K562 (cell line): ENCODE measurements around the gene RBFOX2. TPM values are rescaled to one million over a fixed set of nuclear protein-coding genes. Genes with fewer than 3 reads are reported as not detected.

Experiments used
- ARID2 ChIP-seq: fragments of 450-650 bp; IDR thresholded peaks from 2 replicates; pipeline ENCODE4 v1.6.1; 2017; ENCODE audit warnings: antibody characterized with exemption, mild to moderate bottlenecking
- CC2D1A ChIP-seq: fragments of 450-650 bp; IDR thresholded peaks from 2 replicates; pipeline ENCODE4 v1.6.1; 2017; ENCODE audit warnings: mild to moderate bottlenecking
- CTCF ChIP-seq, 3 experiments: IDR thresholded peaks in 2 of 3; conservative IDR thresholded peaks in 1 of 3; 2 replicates each; pipeline ENCODE4 v1.5.1; 2011 to 2012; ENCODE audit warnings: low read length in 3 of 3, mild to moderate bottlenecking in 3 of 3, control low read depth in 2 of 3, improper control_type of control experiment in 1 of 3, inconsistent platforms in 1 of 3, low read depth in 1 of 3, mixed read lengths in 1 of 3, moderate library complexity in 1 of 3; ENCODE audit not compliant: insufficient read depth in 2 of 3
- E2F8 ChIP-seq: fragments of 450-650 bp; IDR thresholded peaks from 2 replicates; pipeline ENCODE4 v1.7.1; 2018; ENCODE audit warnings: mild to moderate bottlenecking, low read depth; ENCODE audit not compliant: partially characterized antibody
- MEIS2 ChIP-seq: fragments of 450-650 bp; IDR thresholded peaks from 2 replicates; pipeline ENCODE4 v1.6.1; 2014; ENCODE audit warnings: mild to moderate bottlenecking; ENCODE audit not compliant: partially characterized antibody
- NBN ChIP-seq: fragments of 450-650 bp; IDR thresholded peaks from 2 replicates; pipeline ENCODE4 v1.6.1; 2016; ENCODE audit warnings: low read depth, mild to moderate bottlenecking
- PML ChIP-seq: IDR thresholded peaks from 2 replicates; pipeline ENCODE4 v1.6.1; 2012; ENCODE audit warnings: low read length, inconsistent platforms
- RBFOX2 ChIP-seq: fragments of 200-400 bp; formaldehyde crosslinking; IDR thresholded peaks from 2 replicates; pipeline ENCODE4 v1.6.1; 2017; ENCODE audit warnings: low read depth, mild to moderate bottlenecking, low read length, moderate library complexity
- RBM39 ChIP-seq: fragments of 200-400 bp; formaldehyde crosslinking; optimal IDR thresholded peaks from 2 replicates; pipeline ENCODE3; 2018; ENCODE audit warnings: low read depth, low read length
- REST ChIP-seq, 2 experiments: fragments of 450-650 bp; formaldehyde crosslinking in 1 of 2; IDR thresholded peaks; 2 replicates each; pipeline versions ENCODE4 v1.4.0 to v1.6.1; 2014 to 2020; ENCODE audit warnings: mild to moderate bottlenecking in 2 of 2, borderline replicate concordance in 1 of 2, low read depth in 1 of 2
- SRSF9 ChIP-seq: fragments of 200-400 bp; formaldehyde crosslinking; IDR thresholded peaks from 2 replicates; pipeline ENCODE4 v1.6.1; 2017; ENCODE audit warnings: low read depth, low read length, borderline replicate concordance
- STAT5A ChIP-seq: IDR thresholded peaks from 2 replicates; pipeline ENCODE4 v1.6.1; 2012; ENCODE audit warnings: low read length, inconsistent platforms, borderline replicate concordance
- WHSC1 ChIP-seq: IDR thresholded peaks from one replicate; pipeline ENCODE4 v1.6.1; 2012; ENCODE audit warnings: low read length, control low read depth, inconsistent platforms
- ZBTB43 ChIP-seq: sonication (generic); formaldehyde crosslinking; IDR thresholded peaks from 2 replicates; pipeline ENCODE4 v1.8.0; 2023; ENCODE audit warnings: mild to moderate bottlenecking, missing genetic modification reagents
- ZKSCAN1 ChIP-seq: fragments of 150-350 bp; IDR thresholded peaks from 2 replicates; pipeline ENCODE4 v1.6.1; 2016; ENCODE audit warnings: low read depth, low read length
- polyA plus RNA-seq, 8 experiments: library from polyadenylated mRNA; depleted of rRNA in 4 of 8; stranded (reverse) in 5 of 8; unstranded in 3 of 8; fragments of >200 nt; fragmentation: Nextera tagmentation in 2 of 8; fragmentation: Illumina TruSeq in 1 of 8; extraction: Ambion mirVana in 2 of 8; extraction: Trizol in 1 of 8; gene quantifications; 2 replicates each; pipeline versions ENCODE4 v1.2.1 to v1.2.3, GENCODE V29; 2011 to 2014; ENCODE audit warnings: inconsistent platforms in 1 of 8, missing spikeins in 1 of 8
- total RNA-seq, 7 experiments: library from RNA; depleted of rRNA in 6 of 7; stranded (reverse); fragments of >200 nt in 6 of 7; fragmentation: Illumina TruSeq in 2 of 7; extraction: Trizol in 2 of 7; gene quantifications; 2 replicates each; pipeline versions ENCODE4 v1.2.1 to v1.2.3, GENCODE V29; 2011 to 2021; ENCODE audit warnings: low replicate concordance in 1 of 7

Gene RBFOX2
- total and polyA plus RNA-seq, 9 of the 15 experiments (the other 6 are each of a cell fraction or from before 2014, with no cell fraction given): 5.8 to 24.8 (median 14.2) TPM

GRCh38 chr22:35930933-35931332 lies 97.7 kb downstream of the RBFOX2 start (continued):
- TF ChIP-seq REST (IDR thresholded peaks at IDR 0.05; ENCODE audit: borderline replicate concordance) (peak; percentile 82), REST (CRISPR knock-in tag; IDR thresholded peaks at IDR 0.05; ENCODE audit: low read depth) (no peak), MEIS2 (no peak), RBM39 (no peak), PML (no peak), ZBTB43 (CRISPR knock-in tag) (no peak), ARID2 (0 out of 2 replicates have a peak, but pooled peaks have one; percentile 41), CTCF (IDR thresholded peaks at IDR 0.05 in 2 of 3, conservative IDR thresholded peaks at IDR 0.05 in 1 of 3; ENCODE audit: insufficient read depth in 2 of 3, low read depth in 1 of 3, low read length in 3 of 3) (peak; percentile 41 to 68 (median 51); a peak in 4 of 6 replicates), WHSC1 (no peak), NBN (no peak), CC2D1A (no peak), STAT5A (no peak), SRSF9 (no peak), E2F8 (no peak), RBFOX2 (no peak), ZKSCAN1 (no peak)
